NCI-H2196 treated with DMSO at 0.1 percent for 48 hours (cell line): Measurements from ENCODE around the gene CHRNG.

Experiments used
- DNase-seq: peaks from one replicate; lab custom pipeline; 2025; ENCODE audit not compliant: unreplicated experiment; lab: John Stamatoyannopoulos, UW

Gene CHRNG

DNA sequence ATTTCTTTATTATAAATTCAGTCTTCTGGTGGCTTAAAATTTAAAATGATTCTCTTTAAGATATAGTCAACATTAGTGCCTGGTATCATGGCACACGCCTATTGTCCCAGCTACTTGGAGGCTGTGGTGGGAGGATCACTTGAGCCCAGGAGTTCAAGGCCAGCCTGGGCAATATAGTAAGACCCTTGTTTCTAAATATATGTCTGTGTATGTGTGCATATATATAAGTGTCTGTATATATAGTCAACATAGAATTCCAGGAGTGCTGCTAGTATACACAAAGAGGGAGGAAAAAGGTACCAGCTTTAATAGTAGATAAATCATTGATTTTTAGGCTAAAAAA lies 35.9 kb downstream of the CHRNG start:
- DNase-seq, result no peak

DNA sequence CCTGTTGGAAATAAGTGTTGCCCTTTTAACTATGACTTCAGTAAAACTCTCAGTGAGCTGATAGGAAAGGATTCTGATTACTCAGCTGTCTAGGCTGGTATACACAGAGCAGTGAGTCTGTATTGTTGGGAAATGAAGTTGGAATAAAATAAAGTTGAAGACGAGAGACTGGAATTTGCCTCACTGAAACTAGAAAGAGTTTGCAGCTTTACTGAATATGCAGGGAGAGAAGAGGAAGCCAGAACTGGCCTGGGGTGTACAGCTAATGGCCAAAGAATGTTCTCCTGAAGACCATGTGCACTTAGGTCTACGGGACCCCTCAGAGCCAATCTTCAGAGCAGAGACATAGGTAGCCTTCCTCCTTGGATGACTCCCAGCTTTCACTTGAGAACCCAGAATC lies 37.5 kb downstream of the CHRNG start:
- DNase-seq, result no peak

DNA sequence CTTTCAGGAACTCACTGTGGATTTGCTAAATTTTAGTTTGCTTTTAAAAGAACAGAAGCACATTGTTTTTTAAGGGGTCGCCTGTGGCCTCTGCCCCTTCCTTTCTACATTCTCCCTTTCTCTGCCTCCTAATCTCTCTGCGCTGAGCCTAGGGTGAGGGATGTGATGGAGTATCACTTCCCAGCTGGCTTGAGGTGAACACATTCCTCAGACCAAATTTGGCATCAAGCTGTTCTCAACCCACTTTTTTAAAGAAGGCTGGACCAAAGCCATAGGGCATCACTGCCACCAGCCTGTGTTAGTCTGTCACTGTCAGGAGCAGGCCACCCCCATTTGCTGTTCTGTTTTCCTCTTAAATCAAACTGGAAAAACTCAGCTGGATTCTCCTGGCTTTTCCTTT lies 38.3 kb downstream of the CHRNG start:
- no peak for DNase-seq

DNA sequence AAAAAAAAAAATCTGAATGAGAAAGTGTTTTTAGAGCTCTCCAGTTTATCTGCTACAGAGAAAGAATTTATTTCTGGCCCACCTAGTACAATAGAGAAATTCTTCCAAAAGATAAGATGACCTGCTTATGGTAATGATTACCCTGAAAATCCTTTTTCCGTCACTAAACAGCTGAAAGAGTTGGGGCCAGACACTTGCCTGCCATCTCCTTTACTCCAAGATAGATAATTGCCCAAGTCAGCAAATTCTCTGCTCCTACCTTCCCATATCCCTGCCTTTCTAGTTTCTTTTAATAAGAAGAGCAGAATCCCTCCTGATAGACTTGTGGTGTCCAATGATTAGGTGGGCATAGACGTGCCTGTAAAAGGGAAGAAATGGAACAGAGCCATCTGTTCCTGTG lies 39.1 kb downstream of the CHRNG start:
- no peak for DNase-seq

DNA sequence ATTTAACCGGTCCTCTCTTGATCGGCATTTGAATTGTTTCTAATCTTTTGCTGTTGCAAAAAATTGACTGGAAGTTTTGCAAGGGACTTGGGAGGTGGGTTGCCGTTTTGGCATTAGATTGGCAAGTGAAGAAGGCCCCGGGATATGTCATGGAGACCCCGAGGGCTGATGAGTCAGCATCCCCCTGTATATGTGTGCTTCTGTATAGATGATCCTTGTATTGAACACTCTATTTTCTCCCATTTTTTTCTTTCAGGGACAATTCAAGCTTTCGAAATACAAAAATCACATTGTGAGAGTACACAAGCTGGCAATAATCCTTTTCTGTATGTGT lies 41.1 kb downstream of the CHRNG start:
- DNase-seq, result no peak

DNA sequence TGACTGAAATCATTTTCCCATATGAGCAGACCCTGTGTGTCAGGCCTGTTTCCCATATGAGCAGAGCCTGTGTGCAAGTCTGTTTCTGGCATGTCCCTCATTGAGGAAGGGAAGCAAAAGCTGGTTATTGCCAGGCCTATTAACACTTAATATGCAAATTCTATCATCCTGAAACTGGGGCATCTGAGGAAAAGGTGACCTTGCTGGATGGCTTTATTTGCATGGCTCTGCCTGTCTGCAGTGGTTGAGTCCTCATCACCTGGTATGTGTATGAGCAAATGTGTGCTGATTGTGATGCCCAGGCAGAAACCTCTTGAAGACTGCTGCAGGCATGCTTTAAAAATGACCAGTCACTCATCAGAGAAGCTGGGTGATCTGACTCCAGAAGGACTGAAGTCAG lies 42.2 kb downstream of the CHRNG start:
- no peak for DNase-seq

DNA sequence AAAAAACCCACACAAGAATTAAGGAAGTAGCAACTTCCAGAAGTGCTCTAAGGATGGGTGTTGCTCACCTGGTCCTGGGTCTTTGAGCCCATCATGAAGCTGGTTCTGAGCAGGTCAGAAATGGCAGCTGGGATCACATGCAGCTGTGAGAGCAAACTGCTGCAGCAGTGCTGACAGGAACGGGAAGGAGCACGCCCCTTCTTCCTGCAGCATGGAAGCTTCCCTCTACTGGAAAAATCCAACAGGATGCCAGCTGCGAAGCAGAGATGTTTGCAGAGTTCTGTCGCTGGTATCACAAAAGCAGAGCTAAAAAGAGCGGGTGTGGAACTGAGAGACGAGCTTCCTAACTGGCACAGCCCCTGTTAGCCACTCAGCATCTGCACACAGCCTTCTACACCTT lies 44.7 kb downstream of the CHRNG start:
- no peak for DNase-seq

DNA sequence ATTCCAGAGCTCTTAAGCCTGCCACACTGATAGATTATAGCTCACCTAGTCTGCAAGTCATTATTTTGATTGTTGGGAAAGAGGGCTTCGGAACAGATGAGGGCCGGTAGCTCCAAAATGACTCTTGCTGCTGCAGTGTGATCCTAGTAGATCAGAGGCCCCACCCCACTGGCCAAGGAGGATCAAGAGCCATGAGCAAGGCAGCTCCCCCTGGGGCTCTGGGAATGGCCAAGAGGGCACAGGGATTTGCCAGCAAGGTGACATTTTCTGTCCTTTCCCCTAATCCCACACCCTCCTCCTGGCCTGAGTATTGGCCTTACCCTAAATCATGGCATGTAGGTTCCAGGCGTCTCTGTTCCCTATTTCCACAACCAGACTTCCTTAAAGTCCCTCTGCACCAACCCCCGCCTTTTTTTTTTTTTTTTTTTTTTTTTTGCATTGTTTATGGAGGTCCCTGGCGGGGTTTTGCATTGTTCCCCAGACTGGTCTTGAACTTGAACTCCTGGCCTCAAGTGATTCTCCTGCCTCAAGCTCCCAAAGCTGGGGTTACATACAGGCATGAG lies 47.5 kb downstream of the CHRNG start:
- DNase-seq, result no peak

DNA sequence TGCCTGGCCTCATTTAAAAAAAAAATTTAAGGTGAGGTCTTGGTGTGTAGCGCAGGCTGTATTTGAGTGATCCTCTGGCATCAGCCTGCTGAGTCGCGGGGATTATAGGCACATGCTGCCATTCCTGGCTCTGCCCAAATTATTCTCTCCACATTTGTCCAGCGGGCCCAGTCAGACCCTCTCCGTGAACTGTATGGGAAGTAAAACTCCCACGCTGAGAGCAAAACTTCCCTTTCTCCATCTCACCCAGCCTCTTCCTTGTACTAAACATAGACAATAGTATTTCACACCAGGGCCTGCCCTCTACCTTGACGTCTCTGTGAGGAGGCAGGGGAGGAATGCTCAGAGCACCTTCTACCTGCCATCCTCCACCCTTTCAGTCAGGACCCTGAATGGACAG lies 48.0 kb downstream of the CHRNG start:
- no peak for DNase-seq

DNA sequence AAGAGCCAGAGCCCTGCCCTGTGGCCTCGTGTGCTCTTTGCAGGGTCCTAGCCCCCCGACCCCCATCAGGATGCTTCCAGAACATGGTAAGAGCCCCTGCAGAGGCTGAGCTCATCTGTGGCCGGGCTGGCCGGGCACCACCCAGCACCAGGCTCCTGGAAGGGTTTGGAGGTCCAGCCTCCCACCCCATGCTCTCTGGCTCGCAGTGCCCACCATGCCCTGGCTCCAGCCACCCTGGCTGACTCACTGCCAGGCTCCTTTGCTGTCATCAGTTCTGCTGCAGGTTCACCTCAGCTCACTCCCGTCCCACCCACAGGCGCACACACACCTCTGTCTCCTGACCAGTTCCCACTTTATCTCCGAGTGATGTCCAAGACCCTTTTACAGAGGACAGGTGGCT lies 48.5 kb downstream of the CHRNG start:
- DNase-seq, result no peak

DNA sequence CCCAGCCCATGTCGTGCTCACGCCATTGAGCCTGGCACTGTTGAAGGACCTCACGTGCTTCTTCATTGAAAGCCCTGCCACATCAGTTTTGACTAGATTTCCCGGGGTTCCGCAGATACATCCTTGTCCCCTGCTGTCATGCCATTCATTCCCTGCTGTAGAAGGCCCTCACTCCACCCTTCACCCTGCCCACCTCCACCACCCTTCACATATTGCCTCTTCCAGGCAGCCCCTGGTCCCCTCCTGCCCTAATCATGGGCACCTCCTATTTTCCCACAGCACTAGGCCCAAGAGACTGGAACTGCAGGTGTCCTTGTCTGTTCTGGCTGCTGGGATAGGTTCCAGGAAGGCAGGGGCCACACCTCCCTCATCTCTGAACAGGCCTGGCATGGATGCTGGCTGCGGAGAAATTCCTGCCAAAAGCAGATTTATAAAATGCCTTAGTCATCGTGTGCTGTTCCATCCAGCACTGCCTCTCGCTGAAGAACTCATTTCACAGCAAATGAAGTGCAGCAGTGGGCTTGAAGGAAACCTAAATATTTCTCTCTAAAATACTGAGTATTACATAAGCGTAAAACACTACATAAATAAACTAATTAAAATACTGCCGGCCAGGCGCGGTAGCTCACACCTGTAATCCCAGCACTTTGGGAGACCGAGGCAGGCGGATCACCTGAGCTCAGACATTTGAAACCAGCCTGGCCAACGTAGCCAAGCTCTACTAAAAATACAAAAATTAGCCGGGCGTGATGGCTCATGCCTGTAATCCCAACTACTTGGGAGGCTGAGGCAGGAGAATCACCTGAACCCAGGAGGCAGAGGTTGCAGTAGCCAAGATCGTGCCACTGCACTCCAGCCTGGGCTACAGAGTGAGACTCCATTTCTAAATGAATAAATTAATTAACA lies 49.4 kb downstream of the CHRNG start:
- DNase-seq, result peak; percentile 51

DNA sequence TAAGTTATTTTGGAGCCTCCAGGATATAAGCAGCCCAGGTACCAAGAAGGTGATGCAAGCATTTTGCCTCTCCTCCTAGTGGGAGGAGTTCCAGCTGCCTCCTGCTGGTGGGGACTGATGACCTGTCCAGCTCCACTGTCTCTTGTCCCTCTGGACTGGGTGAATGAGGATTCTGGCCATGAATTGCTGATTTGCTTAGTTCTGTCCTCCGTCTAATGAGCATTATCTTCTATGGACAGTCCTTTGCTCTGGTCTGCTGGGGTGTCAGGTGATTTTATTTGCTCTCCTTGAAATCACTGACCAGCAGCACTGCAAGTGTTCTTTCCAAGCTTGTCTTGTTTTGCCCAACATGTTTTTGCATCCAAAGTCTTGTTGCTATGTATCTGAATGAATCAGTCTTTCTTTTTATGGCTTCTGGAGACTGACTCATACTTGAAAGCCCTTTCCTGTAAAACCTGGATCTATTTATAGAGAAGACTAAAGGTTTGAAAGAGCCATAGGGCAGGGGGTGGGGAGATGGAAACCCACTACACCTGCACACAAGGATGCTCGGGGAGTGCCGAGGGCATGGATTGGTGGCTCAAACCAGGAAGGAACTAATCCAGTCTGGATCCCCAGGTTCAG lies 53.4 kb downstream of the CHRNG start:
- peak; percentile 19 for DNase-seq

DNA sequence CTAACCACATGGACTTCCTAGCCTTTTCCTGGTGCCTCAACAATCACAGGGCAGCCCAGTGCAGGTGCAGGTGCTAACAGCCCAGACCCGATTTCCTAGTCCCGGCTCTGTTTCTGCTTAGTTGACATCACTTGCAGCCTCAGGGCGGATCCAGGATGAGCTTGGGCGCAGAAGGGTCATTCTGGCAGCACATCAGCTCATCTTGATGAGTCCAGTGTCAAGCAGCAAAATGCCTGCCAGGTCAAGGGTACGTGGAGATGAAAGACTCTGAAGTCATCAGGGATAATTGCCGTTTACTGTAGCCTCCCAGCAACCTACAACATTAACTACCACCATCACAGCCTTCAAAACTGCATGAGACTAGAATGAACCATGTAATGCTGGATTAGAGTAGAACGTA lies 54.5 kb downstream of the CHRNG start:
- no peak for DNase-seq
